HG03442 (cell line): ENCODE results near the gene ARHGEF40.

Experiments used
- ATAC-seq: cut with Tn5 transposase; IDR thresholded peaks from one replicate; pipeline ENCODE4 v1.9.1; 2021; ENCODE audit warnings: mild to moderate bottlenecking, moderate library complexity; ENCODE audit not compliant: unreplicated experiment

ARHGEF40 gene

DNA sequence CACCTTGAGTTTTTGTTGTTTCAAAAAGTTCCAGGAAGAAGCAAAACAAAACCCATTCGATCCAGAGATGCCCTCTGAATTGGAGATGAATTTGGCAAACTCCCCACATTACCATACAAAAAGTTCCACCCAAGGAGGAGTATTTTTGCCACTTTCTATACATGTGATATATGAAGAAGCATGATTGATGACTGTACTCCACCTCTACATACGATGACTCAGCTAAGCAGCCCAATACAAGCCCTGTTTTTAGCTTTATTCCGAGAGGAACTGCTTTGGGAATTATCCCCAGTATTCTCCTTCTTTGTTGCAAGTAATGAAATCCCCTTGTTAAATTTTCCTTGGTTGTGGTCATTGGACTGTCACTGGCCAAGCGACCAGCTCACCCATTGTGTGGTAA is 42.2 kb downstream of the ARHGEF40 start:
- ATAC-seq: no peak

DNA sequence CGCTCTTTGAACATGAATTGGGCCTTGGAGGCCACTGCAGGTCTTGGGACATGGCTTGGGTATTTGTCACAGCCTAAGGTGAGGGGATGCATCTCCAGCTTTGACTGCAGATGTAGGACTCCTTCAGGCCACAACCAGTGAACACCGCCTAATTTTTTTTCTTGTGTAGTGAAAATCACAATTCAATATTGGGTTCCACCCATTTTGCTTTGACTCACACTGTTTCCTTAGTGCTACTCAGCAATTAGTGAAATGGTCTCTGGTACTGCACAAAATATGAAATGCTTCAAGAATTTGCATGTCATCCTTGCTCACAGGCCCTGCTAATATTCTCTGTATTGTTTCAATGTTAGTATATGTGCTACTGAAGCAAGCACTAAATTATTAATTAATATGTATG is 43.3 kb downstream of the ARHGEF40 start:
- ATAC-seq: no peak

DNA sequence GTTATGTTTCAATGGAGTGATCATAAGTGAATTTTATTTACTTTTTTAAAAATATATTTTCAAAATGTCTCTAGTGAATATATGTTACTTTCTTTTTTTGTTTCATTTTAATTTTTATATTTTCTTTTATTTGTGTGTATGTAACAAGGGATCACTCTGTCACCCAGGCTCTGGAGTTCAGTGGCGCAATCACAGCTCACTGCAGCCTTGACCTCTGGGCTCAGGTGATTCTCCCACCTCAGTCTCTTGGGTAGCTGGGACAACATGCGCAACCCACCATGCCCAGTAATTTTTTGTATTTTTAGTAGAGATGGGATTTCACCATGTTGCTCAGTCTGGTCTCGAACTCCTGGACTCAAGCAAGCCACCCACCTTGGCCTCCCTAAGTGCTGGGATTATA is 48.8 kb downstream of the ARHGEF40 start:
- ATAC-seq: no peak

- ATAC-seq: no peak
Observed at GRCh38 chr14:21120686-21121085, 50.6 kb downstream of the ARHGEF40 start.

DNA sequence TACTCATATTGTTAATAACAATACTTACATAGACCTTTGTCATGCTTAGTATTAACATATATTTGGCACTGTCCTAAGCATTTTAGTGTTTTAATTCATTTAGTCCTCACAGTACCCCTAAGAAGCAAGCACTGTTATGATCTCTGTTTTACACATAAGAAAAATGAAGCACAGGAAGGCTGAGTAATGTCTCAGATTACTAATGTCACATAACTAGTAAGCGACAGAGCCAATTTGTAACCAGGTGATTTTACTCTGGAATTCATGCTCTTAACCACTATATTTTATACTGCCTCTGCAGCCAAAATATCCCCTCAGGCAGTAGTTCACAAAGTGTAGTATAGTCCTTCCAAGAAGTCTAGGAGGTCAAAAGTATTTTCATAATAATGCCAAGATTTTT is 51.0 kb downstream of the ARHGEF40 start:
- ATAC-seq: no peak

DNA sequence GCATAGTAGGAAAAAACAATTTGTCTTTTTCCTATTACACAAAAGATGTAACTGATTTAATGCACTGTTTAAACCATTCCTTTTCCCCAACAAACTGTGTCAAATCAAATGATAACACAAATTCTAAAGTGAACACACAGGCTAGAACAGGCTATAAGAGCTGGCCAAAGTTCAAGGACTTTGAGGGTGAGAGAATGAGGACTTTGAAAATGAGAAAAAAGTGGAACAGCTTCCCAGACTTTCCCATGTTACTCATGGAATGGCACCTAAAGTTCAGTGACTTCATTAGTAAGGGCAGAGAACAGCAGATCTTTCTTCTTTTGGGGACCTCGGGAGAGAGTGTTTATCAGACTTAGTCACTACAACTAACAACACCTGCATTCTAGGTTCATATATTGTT is 53.3 kb downstream of the ARHGEF40 start:
- ATAC-seq: no peak

GRCh38 chr14:21133901-21134300 is 63.8 kb downstream of the ARHGEF40 start:
- no peak for ATAC-seq

DNA sequence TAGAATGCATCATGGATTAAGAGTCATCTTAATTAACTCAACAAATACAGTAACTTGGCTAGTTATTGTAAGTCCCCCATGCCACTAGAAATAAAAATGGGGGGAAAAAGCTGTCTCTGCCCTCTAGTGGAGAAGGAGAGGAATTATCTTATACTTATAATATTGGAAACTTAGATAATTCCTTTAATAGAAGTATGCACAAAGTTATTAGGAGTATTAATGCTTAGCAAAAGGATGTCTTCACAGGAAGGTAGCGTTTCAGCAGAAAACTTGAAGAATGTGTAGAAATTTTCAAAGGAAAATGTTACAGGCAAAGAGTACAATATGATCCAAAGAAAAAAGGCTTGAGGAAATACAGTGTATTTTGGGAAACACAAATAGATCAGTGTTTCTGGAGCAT is 65.9 kb downstream of the ARHGEF40 start:
- no peak for ATAC-seq
